GM23338 (cell line): Measurements from ENCODE around the gene LRRC63.
"Not testable (repeated sequence)": the region's sequence is repeated elsewhere in the genome, so short reads cannot be mapped to it uniquely, and the experiment has no call there.

ENCODE experiments used
- EZH2 ChIP-seq: fragments of 200-600 bp; sonication (generic); IDR thresholded peaks from one replicate; pipeline ENCODE4 v1.8.0; 2017; ENCODE audit warnings: antibody characterized with exemption, mild to moderate bottlenecking, low read depth; ENCODE audit not compliant: unreplicated experiment
- EZH2phosphoT487 ChIP-seq: fragments of 200-600 bp; sonication (generic); IDR thresholded peaks from one replicate; pipeline ENCODE4 v1.8.1; 2018; ENCODE audit warnings: antibody characterized with exemption; ENCODE audit not compliant: unreplicated experiment
- JUNB ChIP-seq: IDR thresholded peaks from one replicate; pipeline ENCODE4 v1.6.1; 2016; ENCODE audit warnings: antibody characterized with exemption; ENCODE audit not compliant: unreplicated experiment
- NANOG ChIP-seq: IDR thresholded peaks from 2 replicates; pipeline ENCODE4 v1.6.1; 2016; ENCODE audit warnings: antibody characterized with exemption, borderline replicate concordance
- POLR2AphosphoS5 ChIP-seq: IDR thresholded peaks from 2 replicates; pipeline ENCODE4 v1.6.1; 2016; ENCODE audit warnings: antibody characterized with exemption, low read depth
- ZNF114 ChIP-seq: fragments of 250-450 bp; sonication (Bioruptor Pico); IDR thresholded peaks from 2 replicates; pipeline ENCODE4 v1.5.0; 2020; ENCODE audit warnings: mild to moderate bottlenecking, moderate library complexity
- ZNF331 ChIP-seq: fragments of 250-450 bp; sonication (Bioruptor Pico); IDR thresholded peaks from 2 replicates; pipeline ENCODE4 v1.5.0; 2020; ENCODE audit warnings: low read depth, mild to moderate bottlenecking, moderate library complexity
- TF ChIP-seq, protein P1 (sequence below), 2 experiments: fragments of 200-600 bp in 1 of 2; sonication (generic) in 1 of 2; conservative IDR thresholded peaks; 2 replicates each; pipeline versions ENCODE4 v1.5.1 to v1.6.1; 2016 to 2017; ENCODE audit warnings: antibody characterized with exemption in 2 of 2, low read depth in 2 of 2, mild to moderate bottlenecking in 2 of 2, moderate library complexity in 1 of 2
- TF ChIP-seq, protein P2 (sequence below): IDR thresholded peaks from one replicate; pipeline ENCODE4 v1.6.1; 2018; ENCODE audit warnings: antibody characterized with exemption; ENCODE audit not compliant: unreplicated experiment
- TF ChIP-seq, protein P3 (sequence below): IDR thresholded peaks from 2 replicates; pipeline ENCODE4 v1.6.1; 2016; ENCODE audit warnings: antibody characterized with exemption

DNA sequence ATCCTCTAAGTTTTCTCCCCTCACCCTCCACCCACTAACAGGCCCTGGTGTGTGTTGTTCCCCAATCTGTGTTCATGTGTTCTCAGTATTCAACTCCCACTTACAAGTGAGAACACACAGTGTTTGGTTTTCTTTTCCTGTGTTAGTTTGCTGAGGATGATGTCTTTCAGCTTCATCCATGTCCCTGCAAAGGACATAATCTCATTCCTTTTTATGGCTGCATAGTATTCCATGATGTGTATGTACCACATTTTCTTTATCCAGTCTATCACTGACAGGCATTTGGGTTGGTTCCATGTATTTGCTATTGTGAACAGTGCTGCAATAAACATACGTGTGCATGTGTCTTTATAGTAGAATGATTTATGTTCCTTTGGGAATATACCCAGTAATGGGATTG lies 3.0 kb downstream of the LRRC63 start:
- not testable (repeated sequence) for TF ChIP-seq POLR2AphosphoS5; ZNF331 (CRISPR knock-in tag); EZH2phosphoT487; EZH2; NANOG; ZNF114; JUNB
- TF ChIP-seq, protein P1, sequence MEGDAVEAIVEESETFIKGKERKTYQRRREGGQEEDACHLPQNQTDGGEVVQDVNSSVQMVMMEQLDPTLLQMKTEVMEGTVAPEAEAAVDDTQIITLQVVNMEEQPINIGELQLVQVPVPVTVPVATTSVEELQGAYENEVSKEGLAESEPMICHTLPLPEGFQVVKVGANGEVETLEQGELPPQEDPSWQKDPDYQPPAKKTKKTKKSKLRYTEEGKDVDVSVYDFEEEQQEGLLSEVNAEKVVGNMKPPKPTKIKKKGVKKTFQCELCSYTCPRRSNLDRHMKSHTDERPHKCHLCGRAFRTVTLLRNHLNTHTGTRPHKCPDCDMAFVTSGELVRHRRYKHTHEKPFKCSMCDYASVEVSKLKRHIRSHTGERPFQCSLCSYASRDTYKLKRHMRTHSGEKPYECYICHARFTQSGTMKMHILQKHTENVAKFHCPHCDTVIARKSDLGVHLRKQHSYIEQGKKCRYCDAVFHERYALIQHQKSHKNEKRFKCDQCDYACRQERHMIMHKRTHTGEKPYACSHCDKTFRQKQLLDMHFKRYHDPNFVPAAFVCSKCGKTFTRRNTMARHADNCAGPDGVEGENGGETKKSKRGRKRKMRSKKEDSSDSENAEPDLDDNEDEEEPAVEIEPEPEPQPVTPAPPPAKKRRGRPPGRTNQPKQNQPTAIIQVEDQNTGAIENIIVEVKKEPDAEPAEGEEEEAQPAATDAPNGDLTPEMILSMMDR (conservative IDR thresholded peaks at IDR 0.05; ENCODE audit: low read depth in 2 of 2), result not testable (repeated sequence)
- TF ChIP-seq, protein P2, sequence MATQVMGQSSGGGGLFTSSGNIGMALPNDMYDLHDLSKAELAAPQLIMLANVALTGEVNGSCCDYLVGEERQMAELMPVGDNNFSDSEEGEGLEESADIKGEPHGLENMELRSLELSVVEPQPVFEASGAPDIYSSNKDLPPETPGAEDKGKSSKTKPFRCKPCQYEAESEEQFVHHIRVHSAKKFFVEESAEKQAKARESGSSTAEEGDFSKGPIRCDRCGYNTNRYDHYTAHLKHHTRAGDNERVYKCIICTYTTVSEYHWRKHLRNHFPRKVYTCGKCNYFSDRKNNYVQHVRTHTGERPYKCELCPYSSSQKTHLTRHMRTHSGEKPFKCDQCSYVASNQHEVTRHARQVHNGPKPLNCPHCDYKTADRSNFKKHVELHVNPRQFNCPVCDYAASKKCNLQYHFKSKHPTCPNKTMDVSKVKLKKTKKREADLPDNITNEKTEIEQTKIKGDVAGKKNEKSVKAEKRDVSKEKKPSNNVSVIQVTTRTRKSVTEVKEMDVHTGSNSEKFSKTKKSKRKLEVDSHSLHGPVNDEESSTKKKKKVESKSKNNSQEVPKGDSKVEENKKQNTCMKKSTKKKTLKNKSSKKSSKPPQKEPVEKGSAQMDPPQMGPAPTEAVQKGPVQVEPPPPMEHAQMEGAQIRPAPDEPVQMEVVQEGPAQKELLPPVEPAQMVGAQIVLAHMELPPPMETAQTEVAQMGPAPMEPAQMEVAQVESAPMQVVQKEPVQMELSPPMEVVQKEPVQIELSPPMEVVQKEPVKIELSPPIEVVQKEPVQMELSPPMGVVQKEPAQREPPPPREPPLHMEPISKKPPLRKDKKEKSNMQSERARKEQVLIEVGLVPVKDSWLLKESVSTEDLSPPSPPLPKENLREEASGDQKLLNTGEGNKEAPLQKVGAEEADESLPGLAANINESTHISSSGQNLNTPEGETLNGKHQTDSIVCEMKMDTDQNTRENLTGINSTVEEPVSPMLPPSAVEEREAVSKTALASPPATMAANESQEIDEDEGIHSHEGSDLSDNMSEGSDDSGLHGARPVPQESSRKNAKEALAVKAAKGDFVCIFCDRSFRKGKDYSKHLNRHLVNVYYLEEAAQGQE, result not testable (repeated sequence)
- TF ChIP-seq, protein P3, sequence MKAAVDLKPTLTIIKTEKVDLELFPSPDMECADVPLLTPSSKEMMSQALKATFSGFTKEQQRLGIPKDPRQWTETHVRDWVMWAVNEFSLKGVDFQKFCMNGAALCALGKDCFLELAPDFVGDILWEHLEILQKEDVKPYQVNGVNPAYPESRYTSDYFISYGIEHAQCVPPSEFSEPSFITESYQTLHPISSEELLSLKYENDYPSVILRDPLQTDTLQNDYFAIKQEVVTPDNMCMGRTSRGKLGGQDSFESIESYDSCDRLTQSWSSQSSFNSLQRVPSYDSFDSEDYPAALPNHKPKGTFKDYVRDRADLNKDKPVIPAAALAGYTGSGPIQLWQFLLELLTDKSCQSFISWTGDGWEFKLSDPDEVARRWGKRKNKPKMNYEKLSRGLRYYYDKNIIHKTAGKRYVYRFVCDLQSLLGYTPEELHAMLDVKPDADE, result not testable (repeated sequence)
